GM10266 (cell line): ENCODE measurements around the gene ARL8A.
"Not testable (repeated sequence)": the region's sequence is repeated elsewhere in the genome, so short reads cannot be mapped to it uniquely, and the experiment has no call there.

ENCODE experiments used
- DNase-seq: peaks from one replicate; pipeline ENCODE4 v3.0.0; 2012; ENCODE audit errors: extremely low spot score
- CTCF ChIP-seq: IDR thresholded peaks from 2 replicates; pipeline ENCODE4 v1.5.1; 2012; ENCODE audit warnings: mild to moderate bottlenecking, low read depth; ENCODE audit not compliant: control insufficient read depth, insufficient read depth; ENCODE audit errors: missing control alignments

Gene ARL8A

DNA sequence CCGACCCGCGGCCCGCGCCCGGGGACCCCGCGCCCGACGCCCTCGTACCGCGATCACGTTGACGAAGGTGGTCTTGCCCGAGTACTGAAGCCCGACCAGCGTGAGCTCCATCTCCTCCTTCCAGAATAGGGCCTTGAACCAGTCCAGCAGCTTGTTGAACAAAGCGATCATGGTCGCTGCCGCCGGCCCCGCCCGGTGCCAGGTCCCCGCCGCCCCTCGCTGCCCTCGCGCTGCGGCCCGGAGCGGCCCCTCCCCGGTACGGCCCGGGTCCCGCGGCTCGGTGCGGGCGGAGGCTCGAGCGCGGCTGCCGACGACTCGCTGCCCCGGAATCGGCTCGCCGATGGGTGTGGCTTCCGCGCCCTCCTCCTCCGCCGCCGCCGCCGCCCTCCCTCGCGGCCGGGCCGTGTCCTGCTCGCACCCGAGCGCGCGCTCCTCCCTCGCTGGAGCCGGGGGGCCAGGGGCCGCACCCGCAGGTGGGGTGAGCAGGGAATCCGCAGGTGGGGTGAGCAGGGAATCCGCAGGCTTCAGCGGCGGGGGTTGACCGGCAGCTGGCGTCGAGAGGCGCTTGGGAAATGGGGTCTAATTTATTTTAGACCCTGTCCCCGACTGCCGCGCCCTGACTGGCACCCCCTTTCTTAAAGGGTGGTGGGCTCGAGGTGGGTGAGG is at the start of gene ARL8A:
ARL8A (minus strand) TSS at position 336 of the 666 bp plus-strand sequence; CDS start at position 171, 165 bp downstream.
- peak; percentile 91 for DNase-seq

GRCh38 chr1:202194328-202194648 is 49.8 kb upstream of the ARL8A start:
- no peak for DNase-seq
- no peak for TF ChIP-seq CTCF

More for the DNA sequence above, at the start of gene ARL8A:
- no peak for TF ChIP-seq CTCF

GRCh38 chr1:202193614-202194327 is 49.2 kb upstream of the ARL8A start, which contains the start of gene LGR6:
TSS of gene LGR6 (plus strand) at chr1:202193799. CDS start at chr1:202193990, 191 bp downstream.
- no peak for TF ChIP-seq CTCF
- DNase-seq: no peak

DNA sequence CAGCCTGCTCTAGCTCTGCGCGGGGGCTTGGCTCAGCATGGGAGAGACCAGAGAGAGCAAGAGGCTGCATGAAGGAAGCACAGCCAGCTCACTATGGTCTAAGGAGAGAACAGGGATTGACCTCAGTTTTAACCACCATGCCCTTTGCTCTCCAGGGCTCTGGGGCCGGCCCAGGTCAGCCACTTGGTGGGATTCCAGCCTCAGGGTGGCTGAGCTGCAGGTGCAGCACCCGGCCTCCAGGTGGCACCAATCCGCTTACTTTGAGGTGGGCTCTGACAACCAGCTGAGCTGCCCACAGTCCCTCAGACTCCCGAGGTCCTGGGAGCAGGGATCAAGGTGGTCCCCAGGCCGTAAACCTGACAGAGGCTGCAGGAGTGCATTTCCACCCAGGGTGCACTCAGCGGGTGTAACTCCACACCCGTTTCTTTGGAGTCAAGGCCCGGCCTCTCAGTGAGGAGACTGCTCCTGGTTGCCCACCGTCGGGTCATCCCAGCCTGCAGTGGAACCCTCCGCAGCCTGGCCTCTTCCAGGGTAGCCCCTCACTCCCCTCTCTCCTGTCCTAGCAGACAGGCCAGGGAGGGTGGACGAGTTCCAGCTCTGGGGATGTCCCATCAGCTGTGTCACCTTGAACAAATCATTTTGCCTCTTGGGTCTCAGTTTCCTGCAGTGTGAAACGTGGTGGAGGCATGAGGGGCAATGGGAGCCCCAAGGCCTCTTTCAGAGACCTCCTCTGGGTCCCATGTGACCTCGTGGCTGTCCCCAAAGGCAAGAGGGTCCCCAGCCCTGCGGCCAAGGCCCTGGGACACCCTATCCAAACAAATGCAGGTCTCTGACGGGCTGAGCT is 48.5 kb upstream of the ARL8A start:
- TF ChIP-seq CTCF: peak; percentile 94
- peak; percentile 87 for DNase-seq

GRCh38 chr1:202191391-202191790 is 46.9 kb upstream of the ARL8A start:
- not testable (repeated sequence) for DNase-seq

- DNase-seq: no peak
- no peak for TF ChIP-seq CTCF
Observed at GRCh38 chr1:202189918-202190715, 45.6 kb upstream of the ARL8A start.
